H1 (cell line): Measurements from ENCODE around the gene CNGA1. TPM values are rescaled to one million over a fixed set of nuclear protein-coding genes. Genes with fewer than 3 reads are reported as not detected.

Experiments
- KDM4A ChIP-seq: IDR thresholded peaks from one replicate; pipeline ENCODE4 v1.7.1; 2012; ENCODE audit warnings: low read depth, mild to moderate bottlenecking, moderate library complexity, low read length, inconsistent platforms; ENCODE audit not compliant: severe bottlenecking
- KDM5A ChIP-seq: fragments of 200-600 bp; IDR thresholded peaks from 2 replicates; pipeline ENCODE4 v1.7.1; 2012; ENCODE audit warnings: mild to moderate bottlenecking, low read length, inconsistent platforms, mixed read lengths
- PHF8 ChIP-seq: fragments of 200-600 bp; sonication (generic); conservative IDR thresholded peaks from 2 replicates; pipeline ENCODE4 v1.7.1; 2012; ENCODE audit warnings: low read depth, mild to moderate bottlenecking, inconsistent platforms, low read length, moderate library complexity
- SAP30 ChIP-seq: fragments of 300-600 bp; sonication (generic); IDR thresholded peaks from 2 replicates; pipeline ENCODE4 v1.7.1; 2012; ENCODE audit warnings: low read length, moderate library complexity, mild to moderate bottlenecking, inconsistent platforms; ENCODE audit not compliant: insufficient read depth, insufficient replicate concordance
- polyA plus RNA-seq, 7 experiments: library from polyadenylated mRNA; depleted of rRNA in 3 of 7; stranded (reverse) in 5 of 7; unstranded in 2 of 7; fragments of >200 nt in 5 of 7; fragments of 200-250 nt in 2 of 7; gene quantifications; 1 replicate in 5 of 7; 2 replicates in 1 of 7; 4 replicates in 1 of 7; pipeline versions ENCODE4 v1.2.1 to v1.2.3, GENCODE V29; 2011 to 2013; ENCODE audit warnings: missing spikeins in 2 of 7, mixed read lengths in 2 of 7
- total RNA-seq: library from RNA; stranded (reverse); fragmentation: NEBNext Ultra II Directional; extraction: Animal tissue kit (Norgen Biotek cat#: 25700); gene quantifications from 2 replicates; pipeline ENCODE4 v1.2.1, GENCODE V29; 2021

The CNGA1 gene
- total and polyA plus RNA-seq, 2 of the 8 experiments (the other 6 are each of a cell fraction or from before 2014, with no cell fraction given), result 0.17 to 0.54 TPM

GRCh38 chr4:48033412-48033811, 16.9 kb upstream of the CNGA1 start (continued):
- TF ChIP-seq PHF8, result no peak
- no peak for TF ChIP-seq KDM4A
- no peak for TF ChIP-seq SAP30
- TF ChIP-seq KDM5A, result no peak
